ENCODE measurements around the gene SSBP3.

SSBP3 gene

DNA sequence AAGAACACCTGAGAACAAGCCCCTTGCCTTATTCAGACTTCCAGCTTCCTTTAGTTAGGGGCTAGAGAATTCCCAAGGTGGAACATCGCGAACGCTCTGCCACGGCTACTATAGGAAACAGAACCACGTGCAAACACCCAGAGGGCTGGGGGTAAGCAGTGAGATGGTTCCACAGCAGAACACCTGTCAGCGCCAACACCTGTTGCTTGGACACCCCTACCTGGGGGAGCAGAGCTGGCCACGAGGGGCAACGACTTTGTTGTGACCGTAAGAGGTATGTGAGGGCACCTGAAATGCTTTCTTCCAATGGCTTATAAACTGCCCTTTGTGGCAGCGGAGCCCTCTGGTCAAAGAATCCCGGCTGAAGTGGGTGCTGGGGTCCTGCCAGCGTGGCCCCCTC lies 155.5 kb downstream of the SSBP3 start:
- TF ChIP-seq Cebpa-rat (IDR thresholded peaks at IDR 0.05): no peak
- Histone ChIP-seq H3K4me3 (no peak overlapping the region), H3K4me1 (peaks cover 16 to 58% (median 38%) of the 10 kb centered on the region in 10 experiments), H3K9me3 (replicated peaks in 1 of 11) (no peaks in the 10 kb centered on the region), H3K27me3 (no peaks in the 10 kb centered on the region), H4K20me1 (peaks cover 9 to 59% (median 23%) of the 10 kb centered on the region in 11 experiments; a peak in 19 of 22 replicates), H3K27ac (no peak overlapping the region), H3K4me2 (no peak overlapping the region), H3K36me3 (peaks cover 29 to 66% (median 59%) of the 10 kb centered on the region in 11 experiments), H3K9ac (no peak overlapping the region)

DNA sequence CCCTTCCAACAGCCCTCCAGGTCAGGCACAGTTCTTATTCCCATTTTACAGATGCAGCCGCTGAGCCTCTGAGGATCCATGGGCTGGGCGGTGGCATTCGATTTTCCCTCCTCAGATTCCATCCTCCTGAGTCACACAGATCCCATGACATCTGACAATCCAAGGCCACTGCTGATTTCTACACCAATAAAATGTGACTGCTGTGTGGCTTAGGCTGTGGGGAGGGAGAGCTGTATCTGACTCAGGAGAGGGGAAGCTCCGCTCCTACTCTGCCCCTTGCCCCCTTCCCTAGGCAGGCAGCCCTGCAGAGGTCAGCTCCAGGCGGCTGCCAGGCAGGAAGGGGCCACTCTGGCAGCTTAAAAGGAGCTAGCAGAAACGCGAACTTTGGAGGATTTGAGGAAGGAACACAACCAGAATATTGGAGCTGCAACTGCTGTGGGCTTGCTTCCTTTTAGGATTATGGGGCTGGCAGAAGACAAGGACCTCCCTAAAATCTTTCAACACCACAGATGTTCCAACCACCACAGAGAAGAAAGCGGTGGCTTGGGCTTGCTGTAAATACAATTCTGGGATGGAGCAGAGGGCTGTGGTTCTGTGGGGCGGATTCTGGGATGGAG lies 156.3 kb downstream of the SSBP3 start:
- H3K4me1 ChIP-seq: peaks cover 16 to 53% (median 37%) of the 10 kb centered on the region in 10 experiments
- no peaks in the 10 kb centered on the region for H3K27me3 ChIP-seq
- H3K4me2 ChIP-seq: no peak overlapping the region
- H3K4me3 ChIP-seq: no peak overlapping the region
- H3K27ac ChIP-seq: no peak overlapping the region
- no peak for TF ChIP-seq Cebpa-rat (IDR thresholded peaks at IDR 0.05)
- peaks cover 9 to 67% (median 23%) of the 10 kb centered on the region in 11 experiments; a peak in 19 of 22 replicates for H4K20me1 ChIP-seq
- H3K9ac ChIP-seq: no peak overlapping the region; a peak in 1 of 22 replicates
- no peaks in the 10 kb centered on the region for H3K9me3 ChIP-seq (replicated peaks in 1 of 11)
- H3K36me3 ChIP-seq: peaks cover 29 to 72% (median 62%) of the 10 kb centered on the region in 11 experiments

DNA sequence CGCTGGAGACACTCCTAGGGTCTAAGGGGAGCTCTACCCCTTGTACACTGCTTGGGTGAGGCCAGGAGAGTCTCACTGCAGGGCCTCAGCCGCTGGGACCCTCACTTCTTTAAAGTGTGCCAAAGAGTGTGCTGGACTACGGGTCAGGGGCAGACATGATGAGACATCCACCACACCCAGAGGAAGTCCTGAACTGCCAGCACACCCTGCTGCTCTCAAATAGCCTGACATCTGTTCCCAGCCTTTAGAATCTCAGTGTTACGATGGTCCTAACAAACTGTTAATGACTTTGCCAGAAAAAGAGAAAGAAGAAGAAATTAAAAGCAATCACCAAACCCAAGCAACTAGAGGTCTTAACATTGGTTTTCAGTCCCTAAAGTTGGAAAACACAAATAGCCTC lies 157.2 kb downstream of the SSBP3 start:
- H3K4me3 ChIP-seq: no peak overlapping the region
- peak overlapping the region in 1 of 11 experiments; percentile 17; a peak in 2 of 22 replicates for H3K9ac ChIP-seq
- H3K4me1 ChIP-seq: peaks cover 8 to 44% (median 28%) of the 10 kb centered on the region in 10 experiments
- H4K20me1 ChIP-seq: peaks cover 4 to 63% (median 17%) of the 10 kb centered on the region in 11 experiments; a peak in 19 of 22 replicates
- no peaks in the 10 kb centered on the region for H3K9me3 ChIP-seq (replicated peaks in 1 of 11)
- no peaks in the 10 kb centered on the region for H3K27me3 ChIP-seq
- peak overlapping the region in 2 of 11 experiments; percentile 22 to 28; a peak in 3 of 22 replicates for H3K27ac ChIP-seq
- H3K36me3 ChIP-seq: peaks cover 29 to 78% (median 70%) of the 10 kb centered on the region in 11 experiments
- TF ChIP-seq Cebpa-rat (IDR thresholded peaks at IDR 0.05): no peak
- no peak overlapping the region for H3K4me2 ChIP-seq

- Histone ChIP-seq H3K27me3 (no peaks in the 10 kb centered on the region), H3K36me3 (peaks cover 30 to 87% (median 79%) of the 10 kb centered on the region in 11 experiments), H3K4me3 (no peak overlapping the region), H3K4me2 (no peak overlapping the region), H3K4me1 (peaks cover 0 to 34% (median 18%) of the 10 kb centered on the region in 10 experiments; a peak in 18 of 20 replicates), H3K27ac (peak overlapping the region in 4 of 11 experiments; percentile 2 to 21 (median 13); a peak in 1 of 22 replicates), H3K9me3 (replicated peaks in 1 of 11) (no peaks in the 10 kb centered on the region), H4K20me1 (peaks cover 0 to 54% (median 8%) of the 10 kb centered on the region in 11 experiments; a peak in 15 of 22 replicates), H3K9ac (no peak overlapping the region; a peak in 1 of 22 replicates)
- no peak for TF ChIP-seq Cebpa-rat (IDR thresholded peaks at IDR 0.05)
Observed at GRCh38 chr1:54247863-54248515, 158.2 kb downstream of the SSBP3 start.

DNA sequence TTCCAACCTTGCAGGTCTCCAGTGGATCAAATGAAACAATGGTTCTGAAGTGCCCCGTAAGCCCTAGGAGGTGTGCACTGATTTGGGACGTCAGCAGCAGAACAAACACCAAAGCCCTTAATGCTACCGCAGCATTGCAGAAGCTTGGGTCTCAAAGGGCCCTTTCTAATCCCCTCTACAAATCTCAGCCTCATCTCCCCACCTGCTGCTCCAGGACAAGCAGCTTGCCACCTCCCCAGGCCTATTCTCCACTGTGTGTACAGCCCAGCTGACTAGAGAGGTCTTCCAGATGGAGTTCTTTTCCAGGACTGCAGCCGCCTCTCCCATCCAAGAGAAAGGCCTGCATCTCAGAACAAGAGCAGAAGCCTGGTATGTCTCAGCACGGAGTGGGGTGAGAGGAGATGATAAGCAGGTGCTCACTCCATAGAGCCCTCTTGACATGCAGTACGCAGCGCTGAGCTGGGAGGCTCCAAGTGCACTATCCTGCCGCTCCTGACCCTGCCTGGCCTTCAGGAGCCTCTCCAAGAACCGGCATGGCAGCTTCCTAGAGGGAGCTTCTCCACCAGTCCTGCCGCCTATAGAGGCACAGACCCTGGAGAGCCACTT lies 160.0 kb downstream of the SSBP3 start:
- no peak for TF ChIP-seq Cebpa-rat (IDR thresholded peaks at IDR 0.05)
- Histone ChIP-seq H3K9me3 (replicated peaks in 1 of 11) (no peaks in the 10 kb centered on the region), H4K20me1 (peaks cover 0 to 36% (median 3%) of the 10 kb centered on the region in 11 experiments; a peak in 6 of 22 replicates), H3K4me1 (peaks cover 0 to 32% (median 13%) of the 10 kb centered on the region in 10 experiments; a peak in 17 of 20 replicates), H3K4me2 (no peak overlapping the region), H3K27ac (no peak overlapping the region), H3K36me3 (peaks cover 27 to 93% (median 84%) of the 10 kb centered on the region in 11 experiments), H3K27me3 (no peaks in the 10 kb centered on the region), H3K4me3 (no peak overlapping the region), H3K9ac (no peak overlapping the region)

DNA sequence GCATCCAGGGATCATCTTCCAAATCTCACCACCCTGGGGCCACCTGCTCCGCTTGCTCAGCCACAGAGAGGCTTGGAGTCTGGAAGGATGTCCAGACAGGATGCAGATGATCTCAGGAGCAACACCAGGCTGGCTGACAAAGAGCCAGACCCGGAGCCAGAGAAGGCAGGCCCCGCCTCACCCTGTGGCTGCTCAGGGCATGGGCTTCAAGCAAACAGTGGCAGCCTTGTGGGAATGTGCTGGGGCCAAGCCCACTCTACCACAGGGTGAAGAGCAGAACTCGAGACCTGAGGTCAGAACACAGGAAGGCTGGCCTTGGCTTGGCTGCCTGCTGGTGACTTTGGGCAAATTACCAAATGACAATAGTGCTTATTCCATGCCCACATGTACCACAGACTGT lies 160.7 kb downstream of the SSBP3 start:
- TF ChIP-seq Cebpa-rat (IDR thresholded peaks at IDR 0.05): no peak
- Histone ChIP-seq H3K36me3 (peaks cover 21 to 93% (median 83%) of the 10 kb centered on the region in 11 experiments), H3K9me3 (replicated peaks in 1 of 11) (no peaks in the 10 kb centered on the region), H3K9ac (no peak overlapping the region), H3K27ac (no peak overlapping the region), H3K27me3 (no peaks in the 10 kb centered on the region), H3K4me1 (peaks cover 0 to 34% (median 12%) of the 10 kb centered on the region in 10 experiments; a peak in 16 of 20 replicates), H3K4me3 (no peak overlapping the region), H3K4me2 (no peak overlapping the region), H4K20me1 (peaks cover 0 to 30% (median 2%) of the 10 kb centered on the region in 11 experiments; a peak in 5 of 22 replicates)

- no peak overlapping the region for H3K9ac ChIP-seq
- H3K4me1 ChIP-seq: peaks cover under 1 to 30% (median 11%) of the 10 kb centered on the region in 10 experiments; a peak in 19 of 20 replicates
- H4K20me1 ChIP-seq: peaks cover 0 to 30% (median 0%) of the 10 kb centered on the region in 11 experiments; a peak in 5 of 22 replicates
- no peak overlapping the region for H3K4me2 ChIP-seq
- no peak for TF ChIP-seq Cebpa-rat (IDR thresholded peaks at IDR 0.05)
- H3K27me3 ChIP-seq: no peaks in the 10 kb centered on the region
- H3K9me3 ChIP-seq (replicated peaks in 1 of 11): no peaks in the 10 kb centered on the region
- no peak overlapping the region for H3K4me3 ChIP-seq
- peaks cover 17 to 92% (median 84%) of the 10 kb centered on the region in 11 experiments for H3K36me3 ChIP-seq
- no peak overlapping the region for H3K27ac ChIP-seq
Observed at GRCh38 chr1:54244655-54245054, 161.5 kb downstream of the SSBP3 start.

DNA sequence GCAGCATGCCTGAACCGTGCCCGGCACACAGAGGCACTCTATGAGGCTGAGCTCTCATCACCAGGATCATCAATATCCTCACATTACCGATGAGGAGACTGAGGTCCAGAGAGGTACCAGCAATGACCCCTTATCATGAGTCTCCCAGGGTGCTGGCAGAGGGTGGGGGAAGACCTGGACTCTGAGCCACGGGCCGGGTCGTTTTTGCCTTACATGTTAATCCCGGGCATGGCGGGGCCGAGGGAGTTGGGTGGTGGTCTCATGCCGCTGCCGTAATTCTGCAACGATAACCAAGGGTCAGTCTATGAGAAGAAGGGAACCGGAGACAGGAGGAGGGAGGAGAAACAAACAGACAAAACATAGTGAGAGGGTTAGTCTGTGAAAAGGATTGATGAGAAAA lies 163.2 kb downstream of the SSBP3 start:
- no peak for TF ChIP-seq Cebpa-rat (IDR thresholded peaks at IDR 0.05)
- Histone ChIP-seq H3K4me1 (peaks cover 8 to 41% (median 23%) of the 10 kb centered on the region in 10 experiments; a peak in 19 of 20 replicates), H3K4me2 (no peak overlapping the region), H3K4me3 (no peak overlapping the region), H3K9me3 (replicated peaks in 1 of 11) (no peaks in the 10 kb centered on the region), H3K36me3 (peaks cover 11 to 94% (median 87%) of the 10 kb centered on the region in 11 experiments; a peak in 21 of 22 replicates), H3K27me3 (no peaks in the 10 kb centered on the region), H3K9ac (no peak overlapping the region), H3K27ac (no peak overlapping the region), H4K20me1 (peaks cover 0 to 30% (median 0%) of the 10 kb centered on the region in 11 experiments; a peak in 4 of 22 replicates)

Measured in BLaER1 treated with 17β-estradiol and CSF1 and Interleukin-3, amounts not matched to agents 10 nM and 100 nM (cell line).